WERI-Rb-1 (cell line): Measurements from ENCODE around the gene HYDIN.
"Not testable (repeated sequence)": the region's sequence is repeated elsewhere in the genome, so short reads cannot be mapped to it uniquely, and the experiment has no call there.

Experiments used
- DNase-seq: peaks from one replicate; pipeline ENCODE4 v3.0.0-alpha.2; 2020
- H3K27ac ChIP-seq: fragments of 250-450 bp; sonication (Bioruptor Pico); 2 replicates; pipeline ENCODE4 v1.5.1; 2020; ENCODE audit warnings: mild to moderate bottlenecking, moderate library complexity
- H3K27me3 ChIP-seq: fragments of 250-450 bp; sonication (Bioruptor Pico); 2 replicates; pipeline ENCODE4 v1.5.1; 2021; ENCODE audit warnings: mild to moderate bottlenecking, low read depth, moderate library complexity; ENCODE audit not compliant: insufficient read depth, severe bottlenecking
- H3K36me3 ChIP-seq: fragments of 250-450 bp; sonication (Bioruptor Pico); 2 replicates; pipeline ENCODE4 v1.5.1; 2020; ENCODE audit warnings: mild to moderate bottlenecking, moderate library complexity
- H3K4me3 ChIP-seq: 2 replicates; pipeline ENCODE4 v1.5.1; 2011; ENCODE audit warnings: low read depth, mild to moderate bottlenecking, control low read depth, low read length
- H3K9me3 ChIP-seq: fragments of 250-450 bp; sonication (Bioruptor Pico); 2 replicates; pipeline ENCODE4 v1.5.1; 2021; ENCODE audit warnings: mild to moderate bottlenecking, moderate library complexity; ENCODE audit not compliant: severe bottlenecking
- CTCF ChIP-seq: IDR thresholded peaks from 2 replicates; pipeline ENCODE4 v1.5.1; 2011; ENCODE audit warnings: low read depth, mild to moderate bottlenecking, control low read depth, inconsistent platforms, low read length

The HYDIN gene

GRCh38 chr16:71188956-71189712 lies 41.4 kb downstream of the HYDIN start:
- H3K4me3 ChIP-seq = no peak overlapping the region
- no peaks in the 10 kb centered on the region for H3K27me3 ChIP-seq
- no peaks in the 10 kb centered on the region for H3K36me3 ChIP-seq
- H3K9me3 ChIP-seq = no peaks in the 10 kb centered on the region
- TF ChIP-seq CTCF = no peak
- no peak overlapping the region for H3K27ac ChIP-seq
- DNase-seq = no peak

- H3K27me3 ChIP-seq = no peaks in the 10 kb centered on the region
- no peak for TF ChIP-seq CTCF
- H3K4me3 ChIP-seq = no peak overlapping the region
- no peak overlapping the region for H3K27ac ChIP-seq
- peaks cover 5% of the 10 kb centered on the region for H3K9me3 ChIP-seq
- H3K36me3 ChIP-seq = no peaks in the 10 kb centered on the region
- no peak for DNase-seq
Measured at GRCh38 chr16:71185347-71185746, 45.2 kb downstream of the HYDIN start.

- no peak for TF ChIP-seq CTCF
- H3K36me3 ChIP-seq = no peaks in the 10 kb centered on the region
- no peak overlapping the region for H3K27ac ChIP-seq
- H3K4me3 ChIP-seq = no peak overlapping the region
- DNase-seq = no peak
- H3K9me3 ChIP-seq = peaks cover 5% of the 10 kb centered on the region
- no peaks in the 10 kb centered on the region for H3K27me3 ChIP-seq
Measured at GRCh38 chr16:71179569-71179968, 51.0 kb downstream of the HYDIN start.

- Histone ChIP-seq H3K9me3 (no peaks in the 10 kb centered on the region), H3K4me3 (no peak overlapping the region)
- no peak for TF ChIP-seq CTCF
Measured at GRCh38 chr16:71172481-71173207, 57.9 kb downstream of the HYDIN start.

GRCh38 chr16:71161007-71161406 lies 69.5 kb downstream of the HYDIN start:
- not testable (repeated sequence) for H3K27me3 ChIP-seq, H3K27ac ChIP-seq, H3K4me3 ChIP-seq, H3K36me3 ChIP-seq, H3K9me3 ChIP-seq
- DNase-seq = peak; percentile 50

More at GRCh38 chr16:71172481-71173207, 57.9 kb downstream of the HYDIN start:
- Histone ChIP-seq H3K27me3 (no peaks in the 10 kb centered on the region), H3K27ac (no peak overlapping the region), H3K36me3 (no peaks in the 10 kb centered on the region)
- no peak for DNase-seq

GRCh38 chr16:71157278-71157677 lies 73.2 kb downstream of the HYDIN start:
- not testable (repeated sequence) for H3K27me3 ChIP-seq, DNase-seq, H3K9me3 ChIP-seq, H3K4me3 ChIP-seq, H3K27ac ChIP-seq, H3K36me3 ChIP-seq

GRCh38 chr16:71153329-71153728 lies 77.2 kb downstream of the HYDIN start:
- not testable (repeated sequence) for H3K27me3 ChIP-seq, DNase-seq, H3K27ac ChIP-seq, H3K9me3 ChIP-seq, H3K4me3 ChIP-seq, H3K36me3 ChIP-seq

- not testable (repeated sequence) for H3K27ac ChIP-seq, H3K36me3 ChIP-seq, H3K27me3 ChIP-seq, H3K4me3 ChIP-seq, DNase-seq, H3K9me3 ChIP-seq
Measured at GRCh38 chr16:71151654-71152053, 78.9 kb downstream of the HYDIN start.

- H3K27me3 ChIP-seq, H3K27ac ChIP-seq, H3K36me3 ChIP-seq, DNase-seq, H3K4me3 ChIP-seq, H3K9me3 ChIP-seq: not testable (repeated sequence)
Measured at GRCh38 chr16:71143246-71143645, 87.3 kb downstream of the HYDIN start.

GRCh38 chr16:71110565-71110964 lies 120.0 kb downstream of the HYDIN start:
- DNase-seq, H3K36me3 ChIP-seq, H3K27me3 ChIP-seq, H3K4me3 ChIP-seq, H3K27ac ChIP-seq, H3K9me3 ChIP-seq: not testable (repeated sequence)
